ENCODE measurements around the gene PAK1IP1. TPM values are rescaled to one million over a fixed set of nuclear protein-coding genes. Genes with fewer than 3 reads are reported as not detected.
A peak's percentile ranks its signal among the peaks of the same experiment; 100 is the strongest.

PAK1IP1 gene
- total and polyA plus RNA-seq, 11 donors = 6.1 to 21.0 (median 8.7) TPM

GRCh38 chr6:10722570-10722819, 27.7 kb downstream of the PAK1IP1 start:
- peaks cover 0 to 24% (median 20%) of the 10 kb centered on the region in 9 donors for H3K36me3 ChIP-seq
- ATAC-seq (no peak), DNase-seq (no peak)
- peaks cover 0 to 13% (median 0%) of the 10 kb centered on the region in 12 donors for H3K9me3 ChIP-seq
- H3K27me3 ChIP-seq = no peaks in the 10 kb centered on the region
- intact Hi-C loops (cut with DNase I) = loop anchor here in 7 of 10 donors (1.0 to 2.0 kb wide), 4 partner anchors 24 to 28 kb away; partner anchors contain the start of genes TMEM14B (in 7 of the 7), C6orf52 (in 3 of the 7) and PAK1IP1 (in 3 of the 7)
- TF ChIP-seq POLR2A (IDR thresholded peaks at IDR 0.05) = no peak
- TF ChIP-seq CTCF (IDR thresholded peaks at IDR 0.05) = no peak
- H3K4me3 ChIP-seq = peak overlapping the region; percentile 6 to 88 (median 72)
- H3K27ac ChIP-seq = peak overlapping the region in 11 of 12 donors; percentile 84 to 94 (median 89)
- WGBS, 4 donors = 1 to 3% (median 1%) methylated on average over 6 of the region's 6 CpGs
- H3K4me1 ChIP-seq = peaks cover 0 to 48% (median 31%) of the 10 kb centered on the region in 12 donors

- intact Hi-C loops (cut with DNase I) = loop anchor here in 7 of 10 donors (1.0 to 2.0 kb wide), 4 partner anchors 24 to 29 kb away; partner anchors contain the start of genes TMEM14B (in 7 of the 7), C6orf52 (in 3 of the 7) and PAK1IP1 (in 3 of the 7)
- WGBS, 4 donors = 0 to 2% (median 1%) methylated on average over 41 to 55 of the region's 55 CpGs
- Histone ChIP-seq H3K27me3 (no peaks in the 10 kb centered on the region), H3K4me3 (peak within 1 kb of the TSS; percentile 35 to 88 (median 72)), H3K4me1 (peaks cover 0 to 48% (median 31%) of the 10 kb centered on the region in 12 donors), H3K27ac (peak within 1 kb of the TSS; percentile 19 to 94 (median 89)), H3K36me3 (peaks cover 0 to 29% (median 20%) of the 10 kb centered on the region in 9 donors), H3K9me3 (peaks cover 0 to 13% (median 0%) of the 10 kb centered on the region in 12 donors)
- ATAC-seq (peak; percentile 99 to 100 (median 99)), DNase-seq (peak; percentile 99 to 100 (median 99))
- TF ChIP-seq CTCF (IDR thresholded peaks at IDR 0.05) = no peak
- TF ChIP-seq POLR2A (IDR thresholded peaks at IDR 0.05) = peak in 1 of 2 donors; percentile 80
These were observed 28.2 kb downstream of the PAK1IP1 start, which contains the start of gene TMEM14C for GRCh38 chr6:10722820-10723566. TSS of gene TMEM14C (plus strand) at chr6:10723070. CDS start at chr6:10724614, 1,544 bp downstream.

GRCh38 chr6:10723567-10723881, 28.8 kb downstream of the PAK1IP1 start:
- no peak for DNase-seq
- peak overlapping the region; percentile 19 to 94 (median 89) for H3K27ac ChIP-seq
- peaks cover 0 to 8% (median 0%) of the 10 kb centered on the region in 12 donors for H3K9me3 ChIP-seq
- peak in 1 of 4 donors; percentile 3 for ATAC-seq
- peaks cover 0 to 34% (median 20%) of the 10 kb centered on the region in 9 donors for H3K36me3 ChIP-seq
- H3K4me3 ChIP-seq = peak overlapping the region; percentile 35 to 88 (median 72)
- H3K27me3 ChIP-seq = no peaks in the 10 kb centered on the region
- 20 to 26% (median 21%) methylated on average over 7 of the region's 7 CpGs for WGBS, 4 donors
- intact Hi-C loops (cut with DNase I) = loop anchor here in 5 of 10 donors (2.0 kb wide), 2 partner anchors 23 to 29 kb away; partner anchors contain the start of genes TMEM14B (in 5 of the 5), C6orf52 (in 1 of the 5) and PAK1IP1 (in 1 of the 5)
- peaks cover 0 to 48% (median 31%) of the 10 kb centered on the region in 12 donors for H3K4me1 ChIP-seq
- TF ChIP-seq CTCF (IDR thresholded peaks at IDR 0.05) (no peak), POLR2A (IDR thresholded peaks at IDR 0.05) (no peak)

GRCh38 chr6:10725044-10725443, 30.3 kb downstream of the PAK1IP1 start:
- WGBS, 4 donors = 37 to 51% (median 44%) methylated on average over 6 of the region's 6 CpGs
- no peak for TF ChIP-seq POLR2A (IDR thresholded peaks at IDR 0.05)
- no peak for TF ChIP-seq CTCF (IDR thresholded peaks at IDR 0.05)
- H3K9me3 ChIP-seq = no peaks in the 10 kb centered on the region
- ATAC-seq = no peak
- peaks cover 0 to 50% (median 34%) of the 10 kb centered on the region in 9 donors for H3K36me3 ChIP-seq
- intact Hi-C loops (cut with DNase I) = loop anchor here in 1 of 10 donors (2.0 kb wide), 1 partner anchor 30 kb away; the partner anchor contains the start of genes C6orf52 and PAK1IP1
- H3K27me3 ChIP-seq = no peaks in the 10 kb centered on the region
- H3K4me3 ChIP-seq = no peak overlapping the region
- DNase-seq = no peak
- H3K4me1 ChIP-seq = peaks cover 0 to 49% (median 34%) of the 10 kb centered on the region in 12 donors
- no peak overlapping the region for H3K27ac ChIP-seq

All from heart left ventricle (tissue), 16 donors.